ENCODE results near the gene GEMIN5. TPM values are rescaled to one million over a fixed set of nuclear protein-coding genes. Genes with fewer than 3 reads are reported as not detected.

GEMIN5 gene
- total RNA-seq, 3 donors from 2014 or later, result 31.7 to 43.3 (median 40.3) TPM

- no peak overlapping the region for H3K4me3 Mint-ChIP-seq
- peaks cover 23% of the 10 kb centered on the region for H3K9me3 Mint-ChIP-seq
- H3K27me3 Mint-ChIP-seq (ENCODE audit: low read depth), result no peaks in the 10 kb centered on the region
- no peaks in the 10 kb centered on the region for H3K4me1 Mint-ChIP-seq (ENCODE audit: low read depth)
- peaks cover 70% of the 10 kb centered on the region for H3K36me3 Mint-ChIP-seq (ENCODE audit: insufficient read depth)
- no peak for DNase-seq
- ATAC-seq, result no peak
These were observed 59.2 kb downstream of the GEMIN5 start for GRCh38 chr5:154878642-154879335.

DNA sequence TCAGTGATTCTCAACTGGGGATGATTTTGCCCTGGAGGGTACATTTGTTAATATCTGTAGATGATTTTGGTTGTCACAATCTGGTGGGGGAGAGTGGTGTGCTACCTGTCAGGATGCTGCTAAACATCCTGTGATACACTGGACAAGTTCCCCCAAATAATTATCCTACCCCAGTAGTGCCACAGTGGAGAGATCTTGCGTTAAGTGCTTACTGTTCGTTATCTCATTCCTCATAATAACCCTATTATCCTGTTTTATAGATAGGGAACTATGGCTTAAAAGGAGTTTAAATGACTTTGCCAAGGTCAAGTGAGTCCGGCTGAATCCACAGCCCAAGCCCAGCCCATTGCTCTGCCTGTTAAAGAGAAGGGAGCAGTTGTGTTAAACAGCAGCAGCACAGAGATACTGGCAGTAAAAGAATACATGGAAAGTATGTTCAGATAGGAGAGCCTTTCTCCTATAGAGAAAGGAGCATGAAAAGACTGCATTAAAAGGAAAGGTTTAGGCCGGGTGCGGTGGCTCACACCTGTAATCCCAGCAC is 64.2 kb downstream of the GEMIN5 start:
- Mint-ChIP-seq H3K36me3 (ENCODE audit: insufficient read depth) (peaks cover 52% of the 10 kb centered on the region), H3K9me3 (peaks cover 9% of the 10 kb centered on the region), H3K4me3 (no peak overlapping the region), H3K27me3 (ENCODE audit: low read depth) (no peaks in the 10 kb centered on the region), H3K4me1 (ENCODE audit: low read depth) (no peaks in the 10 kb centered on the region)
- DNase-seq, result no peak
- no peak for ATAC-seq

DNA sequence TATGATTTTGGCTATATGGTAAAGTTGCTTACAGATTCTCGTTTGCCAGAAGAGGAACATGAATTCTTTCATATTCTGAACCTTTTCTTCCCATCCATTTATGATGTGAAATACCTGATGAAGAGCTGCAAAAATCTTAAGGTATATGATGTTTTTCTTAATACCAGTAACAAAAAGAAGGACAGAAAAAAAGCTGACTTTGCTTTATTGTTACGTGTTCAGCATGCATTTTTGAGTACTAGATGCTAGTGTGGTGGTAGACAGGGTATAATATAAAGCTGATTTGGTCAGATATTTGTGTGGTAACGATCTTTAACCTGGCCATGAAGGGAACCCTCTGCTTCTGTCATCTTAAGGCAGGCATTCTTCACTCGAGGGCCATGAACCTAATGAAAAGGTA is 66.3 kb downstream of the GEMIN5 start:
- ATAC-seq (no peak), DNase-seq (no peak)
- H3K9me3 Mint-ChIP-seq, result no peaks in the 10 kb centered on the region
- peaks cover 7% of the 10 kb centered on the region for H3K4me1 Mint-ChIP-seq (ENCODE audit: low read depth)
- no peaks in the 10 kb centered on the region for H3K27me3 Mint-ChIP-seq (ENCODE audit: low read depth)
- no peak overlapping the region for H3K4me3 Mint-ChIP-seq
- H3K36me3 Mint-ChIP-seq (ENCODE audit: insufficient read depth), result peaks cover 48% of the 10 kb centered on the region

GRCh38 chr5:154868702-154869101 is 69.3 kb downstream of the GEMIN5 start:
- Mint-ChIP-seq H3K4me3 (no peak overlapping the region), H3K4me1 (ENCODE audit: low read depth) (peaks cover 20% of the 10 kb centered on the region), H3K9me3 (no peaks in the 10 kb centered on the region), H3K27me3 (ENCODE audit: low read depth) (no peaks in the 10 kb centered on the region), H3K36me3 (ENCODE audit: insufficient read depth) (peaks cover 39% of the 10 kb centered on the region)
- ATAC-seq (no peak), DNase-seq (no peak)

DNA sequence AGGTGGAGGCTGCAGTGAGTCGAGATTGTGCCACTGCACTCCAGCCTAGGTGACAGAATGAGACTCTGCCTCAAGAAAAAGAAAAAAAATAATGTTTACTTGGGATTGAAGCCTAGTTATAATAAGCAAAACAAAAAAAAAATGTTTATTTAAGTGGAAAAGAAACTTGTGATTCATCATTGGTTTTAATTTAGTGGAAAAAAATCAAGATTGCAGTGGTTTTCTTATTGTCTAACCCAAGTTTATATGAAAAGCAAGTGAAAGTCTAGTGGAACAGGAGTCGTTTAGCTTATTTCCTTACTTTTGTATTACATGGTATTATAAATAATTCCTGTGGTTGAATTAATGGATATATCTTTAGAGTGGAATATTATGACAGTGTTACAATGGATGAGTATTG is 71.2 kb downstream of the GEMIN5 start:
- no peak for DNase-seq
- peaks cover 31% of the 10 kb centered on the region for H3K36me3 Mint-ChIP-seq (ENCODE audit: insufficient read depth)
- H3K9me3 Mint-ChIP-seq, result no peaks in the 10 kb centered on the region
- H3K4me3 Mint-ChIP-seq, result no peak overlapping the region
- no peak for ATAC-seq
- H3K4me1 Mint-ChIP-seq (ENCODE audit: low read depth), result peaks cover 37% of the 10 kb centered on the region
- no peaks in the 10 kb centered on the region for H3K27me3 Mint-ChIP-seq (ENCODE audit: low read depth)

DNA sequence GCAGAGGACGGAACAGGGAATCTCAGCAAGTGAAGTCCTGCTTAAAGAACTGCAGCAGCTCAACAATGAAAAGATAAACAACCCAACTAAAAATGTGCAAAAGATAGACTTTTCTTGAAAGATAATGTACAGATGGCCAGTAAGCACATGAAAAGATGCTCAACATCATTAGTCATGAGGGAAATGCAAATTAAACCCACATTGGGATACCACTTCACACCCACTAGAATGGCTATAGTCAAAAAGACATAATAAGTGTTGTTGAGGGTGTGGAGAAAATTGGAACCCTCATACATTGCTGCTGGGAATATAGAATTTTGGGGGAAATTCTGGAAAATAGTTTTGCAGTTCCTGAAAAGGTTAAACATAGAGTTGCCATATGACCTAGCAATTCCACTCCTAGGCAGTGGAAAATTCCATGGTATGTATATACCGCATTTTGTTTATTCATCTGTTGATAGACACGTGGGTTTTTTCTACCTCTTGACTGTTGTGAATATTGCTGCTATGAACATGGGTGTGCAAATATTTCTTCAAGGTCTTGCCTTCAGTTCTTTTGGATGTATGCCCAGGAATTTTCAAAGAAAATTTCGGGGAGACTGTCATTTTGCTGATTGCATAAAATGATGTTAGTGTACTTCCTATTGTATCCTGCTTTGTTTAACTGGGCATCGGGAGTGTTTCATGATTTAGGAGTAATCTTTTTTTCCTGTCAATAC is 72.4 kb downstream of the GEMIN5 start:
- no peaks in the 10 kb centered on the region for H3K9me3 Mint-ChIP-seq
- no peaks in the 10 kb centered on the region for H3K27me3 Mint-ChIP-seq (ENCODE audit: low read depth)
- peak in 1 of 2 donors; percentile 46 for ATAC-seq
- H3K4me1 Mint-ChIP-seq (ENCODE audit: low read depth), result peaks cover 49% of the 10 kb centered on the region
- H3K4me3 Mint-ChIP-seq, result no peak overlapping the region
- peaks cover 27% of the 10 kb centered on the region for H3K36me3 Mint-ChIP-seq (ENCODE audit: insufficient read depth)
- no peak for DNase-seq

DNA sequence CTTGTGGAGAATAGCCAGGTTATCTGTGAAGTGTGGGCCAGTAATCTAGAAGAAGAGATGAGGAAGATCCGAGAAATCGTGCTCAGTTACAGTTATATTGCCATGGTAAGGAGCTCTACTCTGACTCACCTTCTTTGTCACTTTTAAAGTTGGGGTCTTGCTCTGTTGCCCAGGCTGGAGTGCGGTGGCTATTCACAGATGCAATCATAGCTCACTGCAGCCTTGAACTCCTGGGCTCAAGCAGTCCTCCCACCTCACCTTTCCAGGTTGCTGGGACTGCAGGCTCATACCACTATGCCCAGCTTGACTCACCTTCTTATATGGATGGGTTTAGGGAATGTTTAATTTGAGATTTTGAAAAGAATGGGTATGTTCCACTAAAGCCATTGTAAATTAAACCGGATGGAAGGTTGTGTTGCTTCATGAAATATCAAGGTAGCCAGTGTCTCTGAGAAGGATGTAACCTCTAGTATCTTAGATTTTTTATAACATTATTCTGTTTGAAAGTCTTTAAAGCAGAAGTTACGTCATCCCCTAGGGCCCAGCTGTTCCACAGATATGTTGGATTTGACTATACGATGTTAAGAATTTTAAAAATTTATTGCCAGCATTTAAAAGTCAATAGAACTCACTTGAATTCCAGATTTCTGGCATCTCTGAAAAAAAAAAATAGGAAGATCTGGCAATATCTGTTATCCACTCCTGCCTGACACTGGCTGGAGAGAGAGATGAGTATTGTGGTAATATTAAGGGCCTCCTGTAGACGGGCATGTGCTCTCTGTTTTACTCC is 74.5 kb downstream of the GEMIN5 start:
- H3K27me3 Mint-ChIP-seq (ENCODE audit: low read depth), result no peaks in the 10 kb centered on the region
- no peaks in the 10 kb centered on the region for H3K9me3 Mint-ChIP-seq
- ATAC-seq, result no peak
- H3K36me3 Mint-ChIP-seq (ENCODE audit: insufficient read depth), result peaks cover 22% of the 10 kb centered on the region
- no peak overlapping the region for H3K4me3 Mint-ChIP-seq
- DNase-seq, result no peak
- peaks cover 58% of the 10 kb centered on the region for H3K4me1 Mint-ChIP-seq (ENCODE audit: low read depth)

- Mint-ChIP-seq H3K4me3 (no peak overlapping the region), H3K4me1 (ENCODE audit: low read depth) (peaks cover 58% of the 10 kb centered on the region), H3K9me3 (no peaks in the 10 kb centered on the region), H3K27me3 (ENCODE audit: low read depth) (no peaks in the 10 kb centered on the region), H3K36me3 (ENCODE audit: insufficient read depth) (peaks cover 21% of the 10 kb centered on the region)
- no peak for DNase-seq
- no peak for ATAC-seq
These were observed 75.2 kb downstream of the GEMIN5 start for GRCh38 chr5:154862766-154863165.

DNA sequence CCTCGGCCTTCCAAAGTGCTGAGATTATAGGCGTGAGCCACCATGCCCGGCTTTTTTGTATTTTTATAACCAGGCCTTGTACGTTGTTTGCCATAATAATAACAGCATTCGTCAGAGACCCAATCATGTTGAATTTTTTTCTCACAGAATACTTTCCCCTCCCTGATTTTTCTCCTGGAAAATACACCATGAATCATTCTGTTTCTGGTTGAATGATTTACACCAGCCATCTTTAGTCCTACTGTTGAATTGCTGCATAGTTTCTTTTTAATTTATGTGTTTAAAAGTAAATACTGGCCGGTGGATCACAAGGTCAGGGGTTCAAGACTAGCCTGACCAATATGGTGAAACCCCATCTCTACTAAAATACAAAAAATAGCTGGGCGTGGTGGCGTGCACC is 76.1 kb downstream of the GEMIN5 start:
- Mint-ChIP-seq H3K27me3 (ENCODE audit: low read depth) (no peaks in the 10 kb centered on the region), H3K9me3 (no peaks in the 10 kb centered on the region), H3K4me1 (ENCODE audit: low read depth) (peaks cover 57% of the 10 kb centered on the region), H3K36me3 (ENCODE audit: insufficient read depth) (peaks cover 19% of the 10 kb centered on the region), H3K4me3 (peak overlapping the region; percentile 31)
- ATAC-seq (no peak), DNase-seq (no peak)

DNA sequence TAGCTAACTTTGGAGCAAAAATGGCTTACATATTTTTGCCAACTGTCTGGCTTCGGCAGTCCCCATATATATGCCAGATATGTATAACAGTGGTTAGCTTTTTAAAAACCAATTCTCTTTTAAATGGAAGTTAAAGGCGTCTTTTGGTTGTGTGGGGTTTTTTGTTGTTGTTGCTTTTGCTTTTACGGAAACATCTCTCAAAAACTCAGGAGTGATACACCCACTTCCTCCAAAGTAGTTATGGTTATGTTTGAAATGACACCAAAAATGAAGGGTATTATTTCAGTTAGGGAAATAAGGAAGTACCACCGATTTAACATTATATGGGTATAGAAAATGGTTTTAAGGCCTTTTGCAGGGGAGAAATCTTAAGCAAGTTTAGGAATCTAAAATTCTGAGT is 77.2 kb downstream of the GEMIN5 start:
- H3K36me3 Mint-ChIP-seq (ENCODE audit: insufficient read depth), result peaks cover 14% of the 10 kb centered on the region
- no peak for ATAC-seq
- peaks cover 54% of the 10 kb centered on the region for H3K4me1 Mint-ChIP-seq (ENCODE audit: low read depth)

GRCh38 chr5:154860123-154860522 is 77.9 kb downstream of the GEMIN5 start:
- DNase-seq, result no peak
- peak overlapping the region; percentile 99 for H3K4me3 Mint-ChIP-seq
- peaks cover 49% of the 10 kb centered on the region for H3K4me1 Mint-ChIP-seq (ENCODE audit: low read depth)
- H3K27me3 Mint-ChIP-seq (ENCODE audit: low read depth), result no peaks in the 10 kb centered on the region
- no peaks in the 10 kb centered on the region for H3K9me3 Mint-ChIP-seq
- no peak for ATAC-seq
- H3K36me3 Mint-ChIP-seq (ENCODE audit: insufficient read depth), result peaks cover 9% of the 10 kb centered on the region

More for the DNA sequence above, 77.2 kb downstream of the GEMIN5 start:
- Mint-ChIP-seq H3K27me3 (ENCODE audit: low read depth) (no peaks in the 10 kb centered on the region), H3K9me3 (no peaks in the 10 kb centered on the region), H3K4me3 (peak overlapping the region; percentile 99)
- no peak for DNase-seq

- Mint-ChIP-seq H3K4me3 (peak overlapping the region; percentile 99), H3K9me3 (no peaks in the 10 kb centered on the region), H3K27me3 (ENCODE audit: low read depth) (no peaks in the 10 kb centered on the region), H3K4me1 (ENCODE audit: low read depth) (peaks cover 45% of the 10 kb centered on the region), H3K36me3 (ENCODE audit: insufficient read depth) (peaks cover 7% of the 10 kb centered on the region)
- ATAC-seq, result no peak
- DNase-seq, result no peak
These were observed 78.8 kb downstream of the GEMIN5 start for GRCh38 chr5:154858972-154859871.

GRCh38 chr5:154858297-154858971 is 79.6 kb downstream of the GEMIN5 start, which contains the start of gene CNOT8:
Gene CNOT8 (plus strand): TSS chr5:154858627. CDS start chr5:154863279, 4,652 bp downstream.
- Mint-ChIP-seq H3K4me3 (peak within 1 kb of the TSS; percentile 99), H3K36me3 (ENCODE audit: insufficient read depth) (peaks cover 7% of the 10 kb centered on the region), H3K9me3 (no peaks in the 10 kb centered on the region), H3K4me1 (ENCODE audit: low read depth) (peaks cover 44% of the 10 kb centered on the region), H3K27me3 (ENCODE audit: low read depth) (no peaks in the 10 kb centered on the region)
- ATAC-seq (peak; percentile 86), DNase-seq (peak; percentile 96)
